ENCODE results near the gene C6orf62. TPM values are rescaled to one million over a fixed set of nuclear protein-coding genes. Genes with fewer than 3 reads are reported as not detected.

Gene C6orf62
- polyA plus RNA-seq, 1 of the 3 experiments (the other 2 are of a cell fraction) = 36.0 TPM

GRCh38 chr6:24666097-24666640, 52.8 kb downstream of the C6orf62 start (continued):
- peak; percentile 3; the same call in 1 of the 2 replicates for TF ChIP-seq SMC3 (IDR thresholded peaks at IDR 0.05; ENCODE audit: low read depth, low read length)
- no peak for TF ChIP-seq GATA2 (CRISPR knock-in tag; IDR thresholded peaks at IDR 0.05)
- TF ChIP-seq RXRA (IDR thresholded peaks at IDR 0.05; ENCODE audit: borderline replicate concordance, low read depth) = no peak
- TF ChIP-seq EP300 (IDR thresholded peaks at IDR 0.05; ENCODE audit: borderline replicate concordance in 1 of 2, low read depth in 1 of 2, low read length in 1 of 2) = no peak; a peak in 1 of 4 replicates
- TF ChIP-seq TAF1 (IDR thresholded peaks at IDR 0.05; ENCODE audit: borderline replicate concordance, low read depth, low read length) = no peak
- no peak for TF ChIP-seq CTCF (IDR thresholded peaks at IDR 0.05)
- TF ChIP-seq FOXJ3 (CRISPR knock-in tag; IDR thresholded peaks at IDR 0.05) = no peak

- Histone ChIP-seq H3K9me2 (no peaks in the 10 kb centered on the region), H3K4me2 (peak overlapping the region; percentile 78)
- POLR2A ChIA-PET = no interaction called here
These were observed 54.6 kb downstream of the C6orf62 start for GRCh38 chr6:24664046-24664987.

DNA sequence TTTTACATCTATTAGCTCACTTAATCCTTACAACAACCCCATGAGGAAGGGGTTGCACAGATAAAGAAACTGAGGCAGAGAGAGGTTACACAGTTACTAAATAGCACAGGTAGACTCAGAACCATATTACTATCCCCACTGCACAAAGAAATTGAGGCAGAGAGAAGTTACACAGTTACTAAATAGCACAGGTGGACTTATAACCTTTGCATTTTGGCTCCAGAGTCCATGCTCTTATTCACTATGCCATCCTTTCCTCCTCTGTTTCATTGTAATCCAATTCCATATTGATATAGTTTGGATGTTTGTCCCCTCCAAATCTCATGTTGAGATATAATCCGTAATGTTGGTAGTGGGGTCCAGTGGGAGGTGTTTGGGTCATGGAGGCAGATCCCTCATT, 55.8 kb downstream of the C6orf62 start:
- Histone ChIP-seq H3K9me3 (no peaks in the 10 kb centered on the region), H3K79me2 (ENCODE audit: insufficient read depth) (peaks cover 55% of the 10 kb centered on the region), H3K4me3 (ENCODE audit: low read depth in 2 of 2, low read length in 1 of 2) (no peak overlapping the region), H3K9me2 (no peaks in the 10 kb centered on the region), H3K4me1 (ENCODE audit: control insufficient read depth in 1 of 2, insufficient read depth in 2 of 2, low read depth in 1 of 2, low read length in 1 of 2) (peaks cover 6 to 14% of the 10 kb centered on the region in 2 experiments; a peak in 2 of 4 replicates), H3F3A (replicated peaks; ENCODE audit: insufficient read depth) (no peaks in the 10 kb centered on the region), H3K36me3 (replicated peaks in 1 of 2; ENCODE audit: control insufficient read depth in 1 of 2, insufficient read depth in 2 of 2, low read length in 1 of 2) (peaks cover 47 to 50% of the 10 kb centered on the region in 2 experiments), H3K4me2 (no peak overlapping the region), H2AFZ (ENCODE audit: low read depth) (no peak overlapping the region), H3K27me3 (ENCODE audit: insufficient read depth) (no peaks in the 10 kb centered on the region), H4K20me1 (ENCODE audit: insufficient read depth) (no peaks in the 10 kb centered on the region), H3K9ac (no peak overlapping the region), H3K27ac (ENCODE audit: low read depth in 2 of 2, low read length in 1 of 2) (no peak overlapping the region)
- POLR2A ChIA-PET = no interaction called here
- CTCF ChIA-PET = interaction anchor here (1.3 kb wide), 1 partner anchor 82 kb away, joined by 8 read pairs; no protein-coding TSS in a partner anchor
- DNase-seq = no peak
- WGBS (ENCODE audit: low lambda C conversion rate) = 100% methylated on average over 1 of the region's 1 CpG
- TF ChIP-seq MEF2A (IDR thresholded peaks at IDR 0.05; ENCODE audit: borderline replicate concordance, low read depth) = no peak
- TF ChIP-seq GABPA (IDR thresholded peaks at IDR 0.05; ENCODE audit: low read depth) = no peak
- no peak for TF ChIP-seq NRF1 (IDR thresholded peaks at IDR 0.05; ENCODE audit: low read depth, low read length)

More at GRCh38 chr6:24664046-24664987, 54.6 kb downstream of the C6orf62 start:
- no peaks in the 10 kb centered on the region for H3K27me3 ChIP-seq (ENCODE audit: insufficient read depth)
- H3K36me3 ChIP-seq (replicated peaks in 1 of 2; ENCODE audit: control insufficient read depth in 1 of 2, insufficient read depth in 2 of 2, low read length in 1 of 2) = peaks cover 41 to 42% of the 10 kb centered on the region in 2 experiments
- no peak overlapping the region for H3K9ac ChIP-seq
- H4K20me1 ChIP-seq (ENCODE audit: insufficient read depth) = no peaks in the 10 kb centered on the region
- H3K4me1 ChIP-seq (ENCODE audit: control insufficient read depth in 1 of 2, insufficient read depth in 2 of 2, low read depth in 1 of 2, low read length in 1 of 2) = peaks cover 6 to 14% of the 10 kb centered on the region in 2 experiments; a peak in 2 of 4 replicates
- CTCF ChIA-PET = interaction anchor here (7.3 kb wide), 1 partner anchor 82 kb away, joined by 96 read pairs; no protein-coding TSS in a partner anchor
- 81% methylated on average over 7 of the region's 7 CpGs for WGBS (ENCODE audit: low lambda C conversion rate)
- DNase-seq = no peak
- no peak overlapping the region for H2AFZ ChIP-seq (ENCODE audit: low read depth)
- no peak overlapping the region for H3K27ac ChIP-seq (ENCODE audit: low read depth in 2 of 2, low read length in 1 of 2)
- H3K9me3 ChIP-seq = no peaks in the 10 kb centered on the region
- TF ChIP-seq CHD2 (IDR thresholded peaks at IDR 0.05; ENCODE audit: low read length, partially characterized antibody) = no peak
- peak overlapping the region in 1 of 2 experiments; percentile 82; a peak in 1 of 4 replicates for H3K4me3 ChIP-seq (ENCODE audit: low read depth in 2 of 2, low read length in 1 of 2)
- H3K79me2 ChIP-seq (ENCODE audit: insufficient read depth) = peaks cover 60% of the 10 kb centered on the region
- H3F3A ChIP-seq (replicated peaks; ENCODE audit: insufficient read depth) = no peaks in the 10 kb centered on the region
